ENCODE results near the gene ADAMTS12. TPM values are rescaled to one million over a fixed set of nuclear protein-coding genes. Genes with fewer than 3 reads are reported as not detected.

ADAMTS12 gene
- total RNA-seq, 1 experiment from 2014 or later: not detected

DNA sequence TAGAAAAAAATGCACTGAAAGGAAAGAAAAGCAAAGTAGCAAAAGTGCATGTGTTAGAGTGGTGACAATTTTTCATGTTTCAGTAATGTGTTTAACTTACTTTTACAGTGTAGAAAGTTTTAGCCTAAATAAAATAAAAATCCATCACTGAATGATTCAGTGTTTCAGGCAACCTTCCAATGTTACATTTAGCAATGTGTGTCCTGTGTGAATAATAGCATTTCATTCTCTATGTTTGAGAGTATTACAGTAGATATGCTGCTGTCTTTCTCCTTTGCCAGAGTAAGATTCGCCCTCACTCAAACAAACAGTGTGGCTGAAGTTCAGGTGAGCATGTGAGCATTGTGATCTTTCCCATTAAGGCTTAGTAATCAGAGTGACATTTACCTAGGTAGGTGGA, 279.9 kb downstream of the ADAMTS12 start:
- ChIA-PET POLR2A (no interaction called here), CTCF (no interaction called here)
- BruUV-seq (replicated peaks): no TSS peak
- H3K4me1 ChIP-seq: no peaks in the 10 kb centered on the region
- Mint-ChIP-seq H3K36me3 (ENCODE audit: insufficient read depth, unreplicated experiment) (no peaks in the 10 kb centered on the region), H3K4me3 (ENCODE audit: unreplicated experiment) (no peak overlapping the region), H3K9me3 (ENCODE audit: unreplicated experiment) (no peaks in the 10 kb centered on the region), H3K27me3 (ENCODE audit: insufficient read depth, unreplicated experiment) (peaks cover 17% of the 10 kb centered on the region), H3K27ac (ENCODE audit: unreplicated experiment) (no peak overlapping the region), H3K4me1 (ENCODE audit: low read depth, unreplicated experiment) (no peaks in the 10 kb centered on the region)
- H3K4me3 ChIP-seq (ENCODE audit: low read depth, low read length): no peak overlapping the region
- no peaks in the 10 kb centered on the region for H3K9me3 ChIP-seq
- DNase-seq: no peak
- H3K27me3 ChIP-seq (replicated peaks; ENCODE audit: control insufficient read depth, insufficient read depth, low read length): no peaks in the 10 kb centered on the region
- no peak for TF ChIP-seq CTCF (IDR thresholded peaks at IDR 0.05; ENCODE audit: insufficient read depth in 1 of 2, low read depth in 1 of 2, low read length in 1 of 2, severe bottlenecking in 1 of 2, unreplicated experiment in 1 of 2)
- no peaks in the 10 kb centered on the region for H3K36me3 ChIP-seq (ENCODE audit: control insufficient read depth, insufficient read depth, low read length)
- intact Hi-C loops (cut with micrococcal nuclease; ENCODE audit: unreplicated experiment): no loop called here

DNA sequence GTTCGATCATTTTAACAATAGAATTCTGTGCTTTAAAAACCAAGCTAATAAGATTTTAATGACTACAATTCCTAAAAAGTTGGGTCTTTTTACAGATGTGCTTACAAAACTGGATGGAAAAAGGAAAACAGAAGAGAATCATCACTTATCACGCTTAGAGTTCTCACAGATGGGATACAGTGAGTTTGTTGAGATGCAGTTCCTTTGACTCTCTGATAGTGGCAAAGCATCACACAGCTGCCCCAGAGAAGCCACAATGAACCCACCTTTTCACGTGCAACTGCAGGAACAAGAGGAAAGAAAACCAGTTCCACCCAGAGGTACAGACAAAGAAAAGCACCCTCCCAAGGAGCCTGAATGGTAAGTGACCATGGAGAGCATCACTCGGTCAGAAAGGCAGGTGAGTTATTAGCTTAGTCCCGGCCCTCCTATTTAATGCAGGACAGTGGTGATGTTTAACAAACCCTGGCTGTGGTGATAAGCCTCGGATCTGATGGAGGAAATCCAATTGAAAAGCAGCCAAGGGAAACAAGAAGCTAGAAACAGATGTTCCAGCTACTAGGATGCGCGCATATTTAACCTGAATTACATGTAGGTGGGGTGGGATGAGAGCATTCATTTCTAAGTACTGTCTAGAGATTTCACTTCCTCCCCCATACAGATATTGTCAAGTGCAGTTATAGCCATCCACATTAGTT, 283.3 kb downstream of the ADAMTS12 start:
- Mint-ChIP-seq H3K27ac (ENCODE audit: unreplicated experiment) (no peak overlapping the region), H3K27me3 (ENCODE audit: insufficient read depth, unreplicated experiment) (peaks cover 13% of the 10 kb centered on the region), H3K36me3 (ENCODE audit: insufficient read depth, unreplicated experiment) (no peaks in the 10 kb centered on the region), H3K9me3 (ENCODE audit: unreplicated experiment) (no peaks in the 10 kb centered on the region), H3K4me1 (ENCODE audit: low read depth, unreplicated experiment) (no peaks in the 10 kb centered on the region), H3K4me3 (ENCODE audit: unreplicated experiment) (no peak overlapping the region)
- Histone ChIP-seq H3K4me1 (no peaks in the 10 kb centered on the region), H3K27me3 (replicated peaks; ENCODE audit: control insufficient read depth, insufficient read depth, low read length) (no peaks in the 10 kb centered on the region), H3K36me3 (ENCODE audit: control insufficient read depth, insufficient read depth, low read length) (no peaks in the 10 kb centered on the region), H3K4me3 (ENCODE audit: low read depth, low read length) (no peak overlapping the region), H3K9me3 (no peaks in the 10 kb centered on the region)
- ChIA-PET CTCF (interaction anchor here (1.3 kb wide), 1 partner anchor 173 kb away, joined by 3 read pairs; no protein-coding TSS in a partner anchor), POLR2A (no interaction called here)
- BruUV-seq (replicated peaks): no TSS peak
- no peak for DNase-seq
- intact Hi-C loops (cut with micrococcal nuclease; ENCODE audit: unreplicated experiment): no loop called here
- no peak for TF ChIP-seq CTCF (IDR thresholded peaks at IDR 0.05; ENCODE audit: insufficient read depth in 1 of 2, low read depth in 1 of 2, low read length in 1 of 2, severe bottlenecking in 1 of 2, unreplicated experiment in 1 of 2)

DNA sequence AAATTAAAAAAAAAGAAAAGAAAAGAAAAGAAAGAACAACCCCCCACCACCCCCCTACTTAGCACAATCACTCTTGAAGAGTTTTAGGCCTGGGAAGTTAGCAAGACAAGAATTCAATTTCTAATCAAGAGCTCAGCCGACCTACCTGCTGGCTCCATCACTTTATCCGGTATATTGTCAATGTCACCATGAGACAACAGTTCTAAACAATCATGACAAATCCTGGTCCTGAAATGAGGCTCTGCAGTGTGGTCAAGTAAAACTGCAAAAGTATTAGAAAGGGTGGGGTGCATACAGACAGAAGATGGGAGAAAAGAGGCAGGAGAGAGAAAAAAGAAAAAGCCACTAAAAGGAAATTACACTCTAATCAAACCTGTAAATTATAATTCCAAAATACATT, 287.3 kb downstream of the ADAMTS12 start:
- no peak overlapping the region for H3K4me3 Mint-ChIP-seq (ENCODE audit: unreplicated experiment)
- no TSS peak for BruUV-seq (replicated peaks)
- H3K4me1 Mint-ChIP-seq (ENCODE audit: low read depth, unreplicated experiment): no peaks in the 10 kb centered on the region
- H3K36me3 ChIP-seq (ENCODE audit: control insufficient read depth, insufficient read depth, low read length): no peaks in the 10 kb centered on the region
- ChIA-PET CTCF (interaction anchor here (0.6 kb wide), 1 partner anchor 21 kb away, joined by 5 read pairs; no protein-coding TSS in a partner anchor), POLR2A (no interaction called here)
- no peaks in the 10 kb centered on the region for H3K27me3 ChIP-seq (replicated peaks; ENCODE audit: control insufficient read depth, insufficient read depth, low read length)
- H3K27ac Mint-ChIP-seq (ENCODE audit: unreplicated experiment): no peak overlapping the region
- intact Hi-C loops (cut with micrococcal nuclease; ENCODE audit: unreplicated experiment): no loop called here
- H3K4me3 ChIP-seq (ENCODE audit: low read depth, low read length): no peak overlapping the region
- H3K36me3 Mint-ChIP-seq (ENCODE audit: insufficient read depth, unreplicated experiment): no peaks in the 10 kb centered on the region
- no peaks in the 10 kb centered on the region for H3K9me3 Mint-ChIP-seq (ENCODE audit: unreplicated experiment)
- peaks cover 10% of the 10 kb centered on the region for H3K27me3 Mint-ChIP-seq (ENCODE audit: insufficient read depth, unreplicated experiment)
- no peak for DNase-seq
- no peaks in the 10 kb centered on the region for H3K9me3 ChIP-seq
- no peaks in the 10 kb centered on the region for H3K4me1 ChIP-seq
- TF ChIP-seq CTCF (IDR thresholded peaks at IDR 0.05; ENCODE audit: insufficient read depth in 1 of 2, low read depth in 1 of 2, low read length in 1 of 2, severe bottlenecking in 1 of 2, unreplicated experiment in 1 of 2): no peak
